ENCODE results near the gene SCG5.

GRCh38 chr15:32743411-32744140 lies 102.1 kb downstream of the SCG5 start:
- TF ChIP-seq POLR2A (IDR thresholded peaks at IDR 0.05): no peak
- TF ChIP-seq CTCF (IDR thresholded peaks at IDR 0.05): no peak
